Glomerular visceral epithelial cell (primary cell): ENCODE data around the gene ACBD6.
"Not testable (repeated sequence)": the region's sequence is repeated elsewhere in the genome, so short reads cannot be mapped to it uniquely, and the experiment has no call there.

Source experiments
- DNase-seq: peaks from one replicate; pipeline ENCODE4 v3.0.0-alpha.2; 2016; ENCODE audit errors: extremely low spot score

Gene ACBD6

GRCh38 chr1:180415236-180415848 lies 87.0 kb downstream of the ACBD6 start:
- DNase-seq = no peak

- DNase-seq = no peak
Observed at GRCh38 chr1:180412583-180412982, 89.8 kb downstream of the ACBD6 start.

- not testable (repeated sequence) for DNase-seq
Observed at GRCh38 chr1:180408128-180408527, 94.2 kb downstream of the ACBD6 start.

- DNase-seq = no peak
Observed at GRCh38 chr1:180407051-180407450, 95.3 kb downstream of the ACBD6 start.

- no peak for DNase-seq
Observed at GRCh38 chr1:180402551-180402950, 99.8 kb downstream of the ACBD6 start.

GRCh38 chr1:180402001-180402400 lies 100.4 kb downstream of the ACBD6 start:
- DNase-seq = no peak

- no peak for DNase-seq
Observed at GRCh38 chr1:180397175-180397574, 105.2 kb downstream of the ACBD6 start.

GRCh38 chr1:180392427-180393145 lies 109.8 kb downstream of the ACBD6 start:
- no peak for DNase-seq

- DNase-seq = no peak
Observed at GRCh38 chr1:180392020-180392419, 110.4 kb downstream of the ACBD6 start.

- no peak for DNase-seq
Observed at GRCh38 chr1:180387413-180387812, 115.0 kb downstream of the ACBD6 start.

- DNase-seq = no peak
Observed at GRCh38 chr1:180386745-180387367, 115.5 kb downstream of the ACBD6 start.

GRCh38 chr1:180385144-180385543 lies 117.2 kb downstream of the ACBD6 start:
- DNase-seq = no peak

- DNase-seq = no peak
Observed at GRCh38 chr1:180384286-180385005, 117.9 kb downstream of the ACBD6 start.

GRCh38 chr1:180382326-180383115 lies 119.9 kb downstream of the ACBD6 start:
- DNase-seq = no peak

GRCh38 chr1:180381184-180381580 lies 121.2 kb downstream of the ACBD6 start:
- DNase-seq = no peak

GRCh38 chr1:180380259-180381183 lies 121.9 kb downstream of the ACBD6 start:
- no peak for DNase-seq

GRCh38 chr1:180376800-180377199 lies 125.6 kb downstream of the ACBD6 start:
- no peak for DNase-seq

GRCh38 chr1:180376253-180376652 lies 126.1 kb downstream of the ACBD6 start:
- no peak for DNase-seq

- DNase-seq = no peak
Observed at GRCh38 chr1:180372728-180373127, 129.6 kb downstream of the ACBD6 start.

- DNase-seq = no peak
Observed at GRCh38 chr1:180370597-180370996, 131.8 kb downstream of the ACBD6 start.

GRCh38 chr1:180370188-180370587 lies 132.2 kb downstream of the ACBD6 start:
- DNase-seq = no peak
